K562 (cell line): ENCODE measurements around the gene CHPF2. TPM values are rescaled to one million over a fixed set of nuclear protein-coding genes. Genes with fewer than 3 reads are reported as not detected.

ENCODE experiments used
- BHLHE40 ChIP-seq: IDR thresholded peaks from 2 replicates; pipeline ENCODE4 v1.6.1; 2011; ENCODE audit warnings: low read length, improper control_type of control experiment
- ERF ChIP-seq: fragments of 450-650 bp; formaldehyde crosslinking; IDR thresholded peaks from 2 replicates; pipeline ENCODE4 v1.4.0; 2020; ENCODE audit warnings: mild to moderate bottlenecking, mixed read lengths
- ETS2 ChIP-seq: IDR thresholded peaks from 2 replicates; pipeline ENCODE4 v1.6.1; 2016; ENCODE audit warnings: borderline replicate concordance, missing genetic modification characterization, mild to moderate bottlenecking, moderate library complexity, missing compliant biosample characterization; ENCODE audit not compliant: poor library complexity, severe bottlenecking
- KAT8 ChIP-seq: fragments of 450-650 bp; IDR thresholded peaks from 2 replicates; pipeline ENCODE4 v1.6.1; 2016; ENCODE audit warnings: low read depth, mild to moderate bottlenecking
- MYC ChIP-seq, 2 experiments: fragments of 250-450 bp in 1 of 2; sonication (Bioruptor Pico) in 1 of 2; IDR thresholded peaks; 2 replicates each; pipeline versions ENCODE4 v1.5.1 to v1.6.1; 2012 to 2021; ENCODE audit warnings: low read depth in 2 of 2, borderline replicate concordance in 1 of 2, improper control_type of control experiment in 1 of 2, low read length in 1 of 2, mild to moderate bottlenecking in 1 of 2, moderate library complexity in 1 of 2
- PTRF ChIP-seq: fragments of 450-650 bp; IDR thresholded peaks from 2 replicates; pipeline ENCODE4 v1.6.1; 2016; ENCODE audit warnings: mild to moderate bottlenecking, missing genetic modification characterization, missing compliant biosample characterization
- SIRT6 ChIP-seq: IDR thresholded peaks from one replicate; pipeline ENCODE4 v1.6.1; 2012; ENCODE audit warnings: low read depth, mild to moderate bottlenecking, control low read depth, inconsistent platforms, low read length, moderate library complexity
- SLC30A9 ChIP-seq: fragments of 250-450 bp; sonication (Bioruptor Pico); IDR thresholded peaks from 2 replicates; pipeline ENCODE4 v1.8.0; 2022; ENCODE audit warnings: mild to moderate bottlenecking, moderate library complexity
- SRSF9 ChIP-seq: fragments of 200-400 bp; formaldehyde crosslinking; IDR thresholded peaks from 2 replicates; pipeline ENCODE4 v1.6.1; 2017; ENCODE audit warnings: low read depth, low read length, borderline replicate concordance
- ZEB2 ChIP-seq: fragments of 450-650 bp; IDR thresholded peaks from 2 replicates; pipeline ENCODE4 v1.6.1; 2016
- ZNF146 ChIP-seq: IDR thresholded peaks from one replicate; pipeline ENCODE4 v1.6.1; 2018; ENCODE audit warnings: missing compliant biosample characterization; ENCODE audit not compliant: unreplicated experiment
- ZNF316 ChIP-seq: fragments of 450-650 bp; IDR thresholded peaks from 2 replicates; pipeline ENCODE4 v1.6.1; 2016
- ZNF507 ChIP-seq: conservative IDR thresholded peaks from 2 replicates; pipeline ENCODE4 v1.6.1; 2017; ENCODE audit warnings: missing genetic modification characterization, missing compliant biosample characterization
- ZNF76 ChIP-seq: fragments of 250-450 bp; sonication (Bioruptor Pico); IDR thresholded peaks from 2 replicates; pipeline ENCODE4 v1.4.0; 2020; ENCODE audit warnings: mild to moderate bottlenecking, moderate library complexity, borderline replicate concordance
- ZNF780A ChIP-seq: fragments of 250-450 bp; sonication (Bioruptor Pico); IDR thresholded peaks from 2 replicates; pipeline ENCODE4 v1.5.0; 2021; ENCODE audit warnings: mild to moderate bottlenecking
- polyA plus RNA-seq, 8 experiments: library from polyadenylated mRNA; depleted of rRNA in 4 of 8; stranded (reverse) in 5 of 8; unstranded in 3 of 8; fragments of >200 nt; fragmentation: Nextera tagmentation in 2 of 8; fragmentation: Illumina TruSeq in 1 of 8; extraction: Ambion mirVana in 2 of 8; extraction: Trizol in 1 of 8; gene quantifications; 2 replicates each; pipeline versions ENCODE4 v1.2.1 to v1.2.3, GENCODE V29; 2011 to 2014; ENCODE audit warnings: inconsistent platforms in 1 of 8, missing spikeins in 1 of 8
- total RNA-seq, 7 experiments: library from RNA; depleted of rRNA in 6 of 7; stranded (reverse); fragments of >200 nt in 6 of 7; fragmentation: Illumina TruSeq in 2 of 7; extraction: Trizol in 2 of 7; gene quantifications; 2 replicates each; pipeline versions ENCODE4 v1.2.1 to v1.2.3, GENCODE V29; 2011 to 2021; ENCODE audit warnings: low replicate concordance in 1 of 7
- TF ChIP-seq, protein P1 (sequence below): fragments of 250-450 bp; sonication (Bioruptor Pico); IDR thresholded peaks from 2 replicates; pipeline ENCODE4 v1.4.0; 2020
- TF ChIP-seq, protein P2 (sequence below): sonication (generic); formaldehyde crosslinking; IDR thresholded peaks from 2 replicates; pipeline ENCODE4 v1.4.0; 2020; ENCODE audit warnings: mild to moderate bottlenecking, missing genetic modification reagents
- TF ChIP-seq, protein P3 (sequence below): sonication (generic); formaldehyde crosslinking; IDR thresholded peaks from 2 replicates; pipeline ENCODE4 v1.9.0; 2022; ENCODE audit warnings: mild to moderate bottlenecking, missing genetic modification reagents
- TF ChIP-seq, protein P4 (sequence below): fragments of 250-450 bp; sonication (Bioruptor Pico); IDR thresholded peaks from 2 replicates; pipeline ENCODE4 v1.5.0; 2021

The CHPF2 gene
- total and polyA plus RNA-seq, 9 of the 15 experiments (the other 6 are each of a cell fraction or from before 2014, with no cell fraction given) = 0.08 to 32.8 (median 10.5) TPM

DNA sequence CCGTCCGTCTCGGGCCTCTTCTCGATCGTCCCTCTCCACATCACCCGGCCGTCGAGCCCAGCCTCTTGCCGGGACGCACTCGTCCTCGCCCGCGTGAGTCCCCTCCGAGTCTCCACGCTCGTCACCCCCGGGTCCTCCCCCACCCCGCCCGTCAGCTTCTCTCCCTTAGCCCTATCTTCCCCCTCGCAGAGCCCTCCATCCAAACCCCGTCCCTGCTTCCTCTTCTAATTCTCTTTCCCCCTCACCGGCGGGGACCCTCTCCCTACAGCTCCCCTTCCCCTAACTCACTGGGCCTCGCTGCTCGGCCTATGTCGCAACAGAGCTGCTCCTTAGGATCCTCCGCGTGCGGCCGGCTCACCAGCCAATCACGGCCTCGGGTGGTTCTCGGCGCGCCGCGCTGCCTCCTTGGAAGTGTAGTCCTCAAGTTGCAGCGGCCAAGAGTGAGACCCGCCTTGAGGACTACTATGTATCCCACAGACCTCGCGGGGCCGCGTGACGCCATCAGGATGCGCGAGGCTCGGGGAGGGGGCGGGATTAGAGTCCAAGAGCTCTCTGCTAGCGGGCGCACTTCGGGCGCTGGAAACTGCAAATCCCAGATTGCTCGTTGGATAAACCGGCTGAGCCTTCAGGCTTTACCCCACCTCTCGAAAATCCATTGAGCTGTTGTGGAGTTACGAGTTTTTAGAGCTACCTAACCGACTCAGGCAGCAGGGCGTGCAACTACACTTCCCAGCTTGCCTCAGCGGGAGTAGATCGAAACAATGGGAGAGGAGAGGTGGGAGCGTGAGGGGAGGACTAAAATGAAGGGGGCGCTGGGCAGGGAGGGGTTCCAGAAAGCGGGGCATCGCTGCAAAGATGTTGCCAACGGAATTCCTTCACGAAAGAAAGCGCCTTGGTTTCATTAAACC is 5.2 kb upstream of the CHPF2 start, which contains the start of gene ABCF2 (continued):
- TF ChIP-seq, protein P1, sequence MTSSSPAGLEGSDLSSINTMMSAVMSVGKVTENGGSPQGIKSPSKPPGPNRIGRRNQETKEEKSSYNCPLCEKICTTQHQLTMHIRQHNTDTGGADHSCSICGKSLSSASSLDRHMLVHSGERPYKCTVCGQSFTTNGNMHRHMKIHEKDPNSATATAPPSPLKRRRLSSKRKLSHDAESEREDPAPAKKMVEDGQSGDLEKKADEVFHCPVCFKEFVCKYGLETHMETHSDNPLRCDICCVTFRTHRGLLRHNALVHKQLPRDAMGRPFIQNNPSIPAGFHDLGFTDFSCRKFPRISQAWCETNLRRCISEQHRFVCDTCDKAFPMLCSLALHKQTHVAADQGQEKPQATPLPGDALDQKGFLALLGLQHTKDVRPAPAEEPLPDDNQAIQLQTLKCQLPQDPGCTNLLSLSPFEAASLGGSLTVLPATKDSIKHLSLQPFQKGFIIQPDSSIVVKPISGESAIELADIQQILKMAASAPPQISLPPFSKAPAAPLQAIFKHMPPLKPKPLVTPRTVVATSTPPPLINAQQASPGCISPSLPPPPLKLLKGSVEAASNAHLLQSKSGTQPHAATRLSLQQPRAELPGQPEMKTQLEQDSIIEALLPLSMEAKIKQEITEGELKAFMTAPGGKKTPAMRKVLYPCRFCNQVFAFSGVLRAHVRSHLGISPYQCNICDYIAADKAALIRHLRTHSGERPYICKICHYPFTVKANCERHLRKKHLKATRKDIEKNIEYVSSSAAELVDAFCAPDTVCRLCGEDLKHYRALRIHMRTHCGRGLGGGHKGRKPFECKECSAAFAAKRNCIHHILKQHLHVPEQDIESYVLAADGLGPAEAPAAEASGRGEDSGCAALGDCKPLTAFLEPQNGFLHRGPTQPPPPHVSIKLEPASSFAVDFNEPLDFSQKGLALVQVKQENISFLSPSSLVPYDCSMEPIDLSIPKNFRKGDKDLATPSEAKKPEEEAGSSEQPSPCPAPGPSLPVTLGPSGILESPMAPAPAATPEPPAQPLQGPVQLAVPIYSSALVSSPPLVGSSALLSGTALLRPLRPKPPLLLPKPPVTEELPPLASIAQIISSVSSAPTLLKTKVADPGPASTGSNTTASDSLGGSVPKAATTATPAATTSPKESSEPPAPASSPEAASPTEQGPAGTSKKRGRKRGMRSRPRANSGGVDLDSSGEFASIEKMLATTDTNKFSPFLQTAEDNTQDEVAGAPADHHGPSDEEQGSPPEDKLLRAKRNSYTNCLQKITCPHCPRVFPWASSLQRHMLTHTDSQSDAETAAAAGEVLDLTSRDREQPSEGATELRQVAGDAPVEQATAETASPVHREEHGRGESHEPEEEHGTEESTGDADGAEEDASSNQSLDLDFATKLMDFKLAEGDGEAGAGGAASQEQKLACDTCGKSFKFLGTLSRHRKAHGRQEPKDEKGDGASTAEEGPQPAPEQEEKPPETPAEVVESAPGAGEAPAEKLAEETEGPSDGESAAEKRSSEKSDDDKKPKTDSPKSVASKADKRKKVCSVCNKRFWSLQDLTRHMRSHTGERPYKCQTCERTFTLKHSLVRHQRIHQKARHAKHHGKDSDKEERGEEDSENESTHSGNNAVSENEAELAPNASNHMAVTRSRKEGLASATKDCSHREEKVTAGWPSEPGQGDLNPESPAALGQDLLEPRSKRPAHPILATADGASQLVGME = no peak
- TF ChIP-seq ZNF76 (CRISPR knock-in tag) (peak; percentile 97), ZNF507 (tag) (no peak), KAT8 (0 out of 2 replicates have a peak, but pooled peaks have one; percentile 50), ZEB2 (no peak), ERF (CRISPR knock-in tag) (no peak; the same call in 1 of the 2 replicates), BHLHE40 (peak; percentile 85), ZNF146 (CRISPR knock-in tag) (no peak), MYC (IDR thresholded peaks at IDR 0.05; ENCODE audit: low read depth, low read length) (peak; percentile 97), MYC (CRISPR knock-in tag; IDR thresholded peaks at IDR 0.05; ENCODE audit: borderline replicate concordance, low read depth) (no peak), ZNF316 (no peak), SIRT6 (no peak), SLC30A9 (CRISPR knock-in tag) (no peak), SRSF9 (no peak), ETS2 (tag) (no peak), ZNF780A (CRISPR knock-in tag) (no peak), PTRF (tag) (no peak)
- TF ChIP-seq, protein P2, sequence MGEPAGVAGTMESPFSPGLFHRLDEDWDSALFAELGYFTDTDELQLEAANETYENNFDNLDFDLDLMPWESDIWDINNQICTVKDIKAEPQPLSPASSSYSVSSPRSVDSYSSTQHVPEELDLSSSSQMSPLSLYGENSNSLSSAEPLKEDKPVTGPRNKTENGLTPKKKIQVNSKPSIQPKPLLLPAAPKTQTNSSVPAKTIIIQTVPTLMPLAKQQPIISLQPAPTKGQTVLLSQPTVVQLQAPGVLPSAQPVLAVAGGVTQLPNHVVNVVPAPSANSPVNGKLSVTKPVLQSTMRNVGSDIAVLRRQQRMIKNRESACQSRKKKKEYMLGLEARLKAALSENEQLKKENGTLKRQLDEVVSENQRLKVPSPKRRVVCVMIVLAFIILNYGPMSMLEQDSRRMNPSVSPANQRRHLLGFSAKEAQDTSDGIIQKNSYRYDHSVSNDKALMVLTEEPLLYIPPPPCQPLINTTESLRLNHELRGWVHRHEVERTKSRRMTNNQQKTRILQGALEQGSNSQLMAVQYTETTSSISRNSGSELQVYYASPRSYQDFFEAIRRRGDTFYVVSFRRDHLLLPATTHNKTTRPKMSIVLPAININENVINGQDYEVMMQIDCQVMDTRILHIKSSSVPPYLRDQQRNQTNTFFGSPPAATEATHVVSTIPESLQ = peak; percentile 55; the same call in 1 of the 2 replicates
- TF ChIP-seq, protein P3, sequence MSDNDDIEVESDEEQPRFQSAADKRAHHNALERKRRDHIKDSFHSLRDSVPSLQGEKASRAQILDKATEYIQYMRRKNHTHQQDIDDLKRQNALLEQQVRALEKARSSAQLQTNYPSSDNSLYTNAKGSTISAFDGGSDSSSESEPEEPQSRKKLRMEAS (CRISPR knock-in tag) = peak; percentile 90
- TF ChIP-seq, protein P4, sequence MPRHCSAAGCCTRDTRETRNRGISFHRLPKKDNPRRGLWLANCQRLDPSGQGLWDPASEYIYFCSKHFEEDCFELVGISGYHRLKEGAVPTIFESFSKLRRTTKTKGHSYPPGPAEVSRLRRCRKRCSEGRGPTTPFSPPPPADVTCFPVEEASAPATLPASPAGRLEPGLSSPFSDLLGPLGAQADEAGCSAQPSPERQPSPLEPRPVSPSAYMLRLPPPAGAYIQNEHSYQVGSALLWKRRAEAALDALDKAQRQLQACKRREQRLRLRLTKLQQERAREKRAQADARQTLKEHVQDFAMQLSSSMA = no peak
